PC-3 (cell line): Measurements from ENCODE around the gene PIEZO2.

Experiments
- EZH2 ChIP-seq: fragments of 300-600 bp; sonication (generic); IDR thresholded peaks from one replicate; pipeline ENCODE4 v1.6.1; 2017; ENCODE audit warnings: antibody characterized with exemption, mild to moderate bottlenecking, low read length; ENCODE audit not compliant: unreplicated experiment
- EZH2phosphoT487 ChIP-seq: fragments of 300-600 bp; sonication (generic); IDR thresholded peaks from 2 replicates; pipeline ENCODE4 v1.6.1; 2018; ENCODE audit warnings: mild to moderate bottlenecking, antibody characterized with exemption, low read length, borderline replicate concordance
- TF ChIP-seq, protein P1 (sequence below): fragments of 300-600 bp; sonication (generic); conservative IDR thresholded peaks from 2 replicates; pipeline ENCODE4 v1.5.1; 2017; ENCODE audit warnings: antibody characterized with exemption, low read depth, mild to moderate bottlenecking, low read length

DNA sequence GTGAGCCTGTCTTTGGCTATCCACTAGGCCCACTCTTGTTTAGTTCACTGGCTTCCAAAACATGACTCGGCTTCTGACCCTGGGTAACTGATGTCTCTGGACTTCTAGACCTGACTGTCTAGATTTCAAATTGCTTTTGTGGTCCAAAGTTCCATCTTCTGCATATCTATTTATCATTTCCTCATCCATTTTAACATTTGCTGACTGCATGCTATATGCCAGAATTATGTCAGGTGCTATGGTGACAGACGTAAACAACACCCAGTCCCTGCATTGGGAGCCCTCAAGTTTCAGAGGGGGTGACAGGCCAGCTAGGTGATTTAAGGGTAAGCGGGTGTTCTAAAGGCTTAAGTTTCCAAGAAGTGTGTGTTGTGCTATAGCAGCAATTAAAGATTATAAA, 140.9 kb downstream of the PIEZO2 start:
- TF ChIP-seq, protein P1, sequence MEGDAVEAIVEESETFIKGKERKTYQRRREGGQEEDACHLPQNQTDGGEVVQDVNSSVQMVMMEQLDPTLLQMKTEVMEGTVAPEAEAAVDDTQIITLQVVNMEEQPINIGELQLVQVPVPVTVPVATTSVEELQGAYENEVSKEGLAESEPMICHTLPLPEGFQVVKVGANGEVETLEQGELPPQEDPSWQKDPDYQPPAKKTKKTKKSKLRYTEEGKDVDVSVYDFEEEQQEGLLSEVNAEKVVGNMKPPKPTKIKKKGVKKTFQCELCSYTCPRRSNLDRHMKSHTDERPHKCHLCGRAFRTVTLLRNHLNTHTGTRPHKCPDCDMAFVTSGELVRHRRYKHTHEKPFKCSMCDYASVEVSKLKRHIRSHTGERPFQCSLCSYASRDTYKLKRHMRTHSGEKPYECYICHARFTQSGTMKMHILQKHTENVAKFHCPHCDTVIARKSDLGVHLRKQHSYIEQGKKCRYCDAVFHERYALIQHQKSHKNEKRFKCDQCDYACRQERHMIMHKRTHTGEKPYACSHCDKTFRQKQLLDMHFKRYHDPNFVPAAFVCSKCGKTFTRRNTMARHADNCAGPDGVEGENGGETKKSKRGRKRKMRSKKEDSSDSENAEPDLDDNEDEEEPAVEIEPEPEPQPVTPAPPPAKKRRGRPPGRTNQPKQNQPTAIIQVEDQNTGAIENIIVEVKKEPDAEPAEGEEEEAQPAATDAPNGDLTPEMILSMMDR, result no peak
- no peak for TF ChIP-seq EZH2
- TF ChIP-seq EZH2phosphoT487, result no peak
